ENCODE data around the gene CACFD1.

Gene CACFD1

DNA sequence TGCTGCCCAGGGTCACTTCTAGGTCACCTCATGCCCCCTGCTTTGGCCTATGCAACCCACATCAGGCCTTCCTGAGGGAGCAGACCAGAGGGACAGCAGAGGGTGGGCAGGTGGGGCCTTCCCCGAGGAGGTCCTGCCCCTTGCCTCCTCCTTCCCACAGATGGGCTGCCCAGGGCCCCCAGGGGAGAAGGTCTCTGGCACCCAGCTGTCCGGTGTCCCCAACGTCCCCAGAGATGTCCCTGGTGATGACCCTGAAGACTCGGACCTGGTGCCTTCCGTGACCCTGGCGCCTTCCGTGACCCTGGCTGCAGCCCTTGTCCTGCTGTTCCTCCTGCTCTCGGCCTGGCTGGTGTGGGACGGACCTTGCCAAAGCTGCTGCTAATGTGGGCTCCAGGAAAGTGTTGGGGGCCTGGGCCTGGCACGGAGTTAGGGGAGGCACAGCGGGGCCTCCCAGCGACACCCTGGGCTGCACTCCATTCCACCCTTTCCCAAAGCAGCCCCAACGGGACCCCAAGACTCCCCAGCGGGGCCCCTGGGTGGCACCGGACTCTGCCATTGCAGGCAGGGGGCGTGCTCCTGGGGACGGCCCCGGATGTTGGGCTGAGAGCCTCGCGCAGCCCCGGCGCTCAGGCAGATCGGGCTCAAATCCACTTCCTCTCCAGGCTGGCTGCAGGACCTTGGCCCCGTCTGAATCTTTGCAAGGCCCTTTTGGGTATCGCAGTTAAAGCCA is 25.9 kb downstream of the CACFD1 start:
- no peak for DNase-seq

DNA sequence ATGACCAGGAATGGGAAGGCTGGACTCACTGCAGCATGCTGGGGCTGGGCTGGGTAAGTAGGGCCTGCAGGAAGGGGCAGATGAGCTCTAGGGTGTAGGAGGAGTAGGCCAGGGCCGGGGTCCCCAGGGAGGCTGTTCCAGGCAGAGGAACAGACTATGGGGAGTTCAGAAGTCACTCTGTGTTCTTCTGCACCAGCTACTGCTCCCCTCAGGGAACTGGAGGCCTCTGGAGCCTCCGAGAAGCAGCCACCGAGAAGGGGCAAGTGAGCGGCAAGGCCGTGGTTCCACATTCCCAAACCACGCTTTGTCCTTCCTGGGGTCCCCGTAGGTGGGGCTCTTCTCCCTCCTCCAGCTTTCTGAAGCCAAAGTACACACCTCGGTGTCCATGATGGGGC is 27.6 kb downstream of the CACFD1 start:
- no peak for DNase-seq

DNA sequence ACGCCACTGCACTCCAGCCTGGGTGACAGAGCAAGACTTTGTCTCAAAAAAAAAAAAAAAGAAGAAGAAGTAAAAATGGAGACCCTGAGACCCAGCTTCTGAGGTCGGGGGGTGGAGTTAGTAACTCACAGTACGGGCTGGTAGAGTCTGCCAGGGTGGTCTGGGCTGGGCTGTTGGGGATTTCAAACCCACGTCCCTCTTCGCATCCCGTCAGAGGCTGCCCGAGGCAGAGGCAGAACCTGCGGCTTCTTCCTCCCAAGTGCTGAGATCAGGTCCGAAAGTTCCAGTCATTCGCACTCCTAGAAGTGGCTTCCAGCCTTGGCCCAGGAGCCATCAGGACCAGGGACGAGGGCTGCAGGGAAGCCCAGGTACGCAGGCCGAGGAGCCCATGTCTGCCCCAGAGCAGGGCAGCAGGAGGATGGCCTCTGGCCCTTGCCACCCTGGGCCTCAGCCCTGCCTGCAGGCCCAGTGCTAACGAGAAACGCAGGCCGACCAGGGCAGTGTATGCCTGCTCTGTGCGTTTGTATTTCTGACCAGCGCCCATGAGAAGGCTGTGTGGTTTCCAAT is 29.0 kb downstream of the CACFD1 start:
- no peak for DNase-seq

DNA sequence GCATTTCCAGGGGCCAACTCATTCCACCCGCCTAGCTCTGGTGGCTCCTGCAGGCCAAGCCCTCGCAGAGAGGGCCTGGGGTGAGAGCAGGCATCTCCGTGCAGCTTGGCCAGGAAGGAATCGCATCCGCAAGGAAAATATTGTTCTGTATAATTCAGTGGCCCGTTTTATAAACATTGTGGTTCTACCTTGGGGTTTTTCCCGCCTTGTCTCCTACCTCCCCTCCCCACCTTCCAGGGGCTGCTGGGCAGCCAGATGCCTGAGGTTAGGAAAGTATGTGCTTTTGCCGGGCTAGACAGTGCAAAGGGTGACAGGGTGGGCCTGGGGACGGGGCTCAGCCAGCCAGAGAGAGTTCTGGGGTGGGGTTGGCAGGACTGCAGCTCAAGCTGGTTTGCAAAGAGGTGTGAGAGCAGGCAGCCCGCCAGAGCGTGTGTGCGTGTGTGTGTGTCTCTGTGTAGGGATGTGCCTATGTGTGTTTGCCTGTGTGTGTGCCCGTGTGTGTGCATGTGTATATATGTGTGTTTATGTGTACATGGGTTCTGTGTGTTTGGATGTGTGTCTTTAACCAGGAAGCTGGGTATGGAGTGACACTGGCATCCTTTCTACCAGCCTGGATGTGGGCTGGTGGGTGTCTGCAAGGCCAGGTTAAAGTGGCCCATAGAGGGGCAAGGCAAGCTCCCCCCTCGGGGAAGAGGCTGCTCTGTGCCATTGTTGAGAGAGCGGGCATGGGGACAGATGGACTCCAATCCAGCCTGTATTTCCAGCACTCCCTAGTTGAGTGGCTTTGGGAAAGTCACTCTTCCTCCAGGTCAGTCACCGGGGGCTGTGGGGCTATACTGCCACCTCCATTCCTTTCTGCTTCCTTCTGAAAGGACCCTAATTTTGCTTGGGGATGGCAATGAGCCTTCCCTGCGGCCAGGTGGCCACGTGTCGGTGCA is 29.7 kb downstream of the CACFD1 start:
- DNase-seq: no peak

DNA sequence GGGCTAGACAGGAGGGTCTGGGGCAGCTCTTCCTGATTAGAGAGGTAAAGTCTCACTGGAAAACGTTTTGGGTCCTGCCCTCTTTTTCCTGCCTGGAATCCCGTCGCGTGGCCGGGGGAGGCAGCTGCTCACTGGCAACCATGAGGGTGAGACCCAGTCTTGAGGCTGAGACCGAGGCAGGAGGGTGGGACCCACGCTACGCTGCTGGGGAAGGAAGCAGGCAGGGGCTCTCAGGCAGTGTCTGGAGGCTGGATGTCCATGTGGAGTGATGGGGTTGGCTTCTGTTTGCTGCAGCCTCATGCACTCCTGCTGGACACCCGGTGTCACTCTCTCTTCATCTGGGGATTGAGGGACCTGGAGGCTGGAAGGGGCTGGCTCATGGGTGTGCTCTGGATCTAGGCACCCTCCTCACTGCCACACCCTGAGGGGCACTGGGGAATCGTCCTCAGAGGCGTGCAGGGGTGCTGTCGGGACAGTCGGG is 30.5 kb downstream of the CACFD1 start:
- no peak for DNase-seq

DNA sequence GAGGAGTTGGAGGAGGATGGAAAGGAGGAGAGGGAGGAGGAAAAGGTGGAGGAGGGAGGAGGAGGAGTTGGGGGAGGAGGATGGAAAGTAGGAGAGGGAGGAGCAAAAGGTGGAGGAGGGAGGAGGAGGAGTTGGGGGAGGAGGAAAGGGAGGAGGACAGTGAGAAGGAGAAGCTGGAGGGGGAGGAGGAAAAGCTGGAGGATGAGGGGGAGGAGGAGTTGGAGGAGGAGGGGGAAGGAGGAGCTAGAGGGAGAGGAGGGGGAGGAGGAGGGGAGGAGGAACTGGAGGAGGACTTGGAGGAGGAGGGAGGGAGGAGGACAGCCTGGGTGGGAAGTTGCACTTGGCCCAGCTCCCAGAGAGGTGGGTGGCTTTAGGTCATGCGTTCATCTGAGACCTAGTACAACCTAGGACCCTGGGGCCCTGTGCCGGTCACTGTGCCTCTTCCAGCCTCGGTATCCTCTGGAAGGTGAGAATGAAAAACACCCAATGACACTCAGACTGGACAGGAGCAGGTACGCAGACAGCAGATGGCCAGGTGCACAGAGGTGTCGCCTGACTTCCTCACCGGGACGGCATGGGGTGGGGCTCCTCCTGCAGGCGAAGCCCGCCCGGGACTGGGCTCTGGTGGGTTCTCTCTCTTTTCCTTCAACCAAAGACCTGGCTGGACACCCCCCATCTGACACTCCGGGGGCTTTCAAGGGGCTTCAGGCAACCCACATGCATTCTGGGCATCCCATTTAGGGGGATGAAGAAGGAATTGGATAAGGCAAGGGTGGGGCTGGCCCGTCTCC is 31.3 kb downstream of the CACFD1 start:
- DNase-seq: no peak

DNA sequence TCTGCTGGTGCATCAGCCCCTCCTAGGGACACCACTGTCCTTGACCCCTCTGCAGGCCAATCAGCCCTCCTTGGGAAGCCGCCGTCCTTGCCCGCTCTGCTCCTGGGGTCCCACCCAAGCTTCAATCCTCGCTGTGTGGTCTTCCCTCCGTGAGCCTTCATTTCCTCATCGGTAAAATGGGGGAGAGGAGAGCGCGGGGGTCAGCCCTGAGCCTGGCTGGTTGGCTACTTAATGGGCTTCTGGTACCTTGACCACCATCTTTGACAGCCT is 31.8 kb downstream of the CACFD1 start:
- no peak for DNase-seq

- peak; percentile 75 for DNase-seq
These were observed 32.6 kb downstream of the CACFD1 start for GRCh38 chr9:133492061-133493021.

DNA sequence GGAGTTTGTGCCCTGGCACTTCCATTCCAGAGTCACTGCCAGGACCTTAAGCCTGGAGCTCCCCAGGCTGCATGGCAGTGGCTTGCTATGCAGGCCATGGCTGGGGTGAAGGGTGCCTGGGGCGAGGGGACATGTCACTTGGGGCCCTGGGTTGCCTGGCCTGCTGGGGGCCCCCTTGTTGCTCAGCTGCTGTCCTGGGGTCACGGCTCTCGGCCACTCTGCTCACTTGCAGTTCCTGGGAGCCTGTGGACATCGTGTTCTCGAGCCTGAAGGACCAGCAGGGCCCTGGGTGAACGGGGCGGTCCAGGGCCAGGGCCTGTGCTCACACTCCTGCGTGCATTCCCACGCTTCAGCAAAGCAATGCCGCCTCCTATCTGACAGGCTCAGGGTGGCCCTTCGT is 33.6 kb downstream of the CACFD1 start:
- no peak for DNase-seq

DNA sequence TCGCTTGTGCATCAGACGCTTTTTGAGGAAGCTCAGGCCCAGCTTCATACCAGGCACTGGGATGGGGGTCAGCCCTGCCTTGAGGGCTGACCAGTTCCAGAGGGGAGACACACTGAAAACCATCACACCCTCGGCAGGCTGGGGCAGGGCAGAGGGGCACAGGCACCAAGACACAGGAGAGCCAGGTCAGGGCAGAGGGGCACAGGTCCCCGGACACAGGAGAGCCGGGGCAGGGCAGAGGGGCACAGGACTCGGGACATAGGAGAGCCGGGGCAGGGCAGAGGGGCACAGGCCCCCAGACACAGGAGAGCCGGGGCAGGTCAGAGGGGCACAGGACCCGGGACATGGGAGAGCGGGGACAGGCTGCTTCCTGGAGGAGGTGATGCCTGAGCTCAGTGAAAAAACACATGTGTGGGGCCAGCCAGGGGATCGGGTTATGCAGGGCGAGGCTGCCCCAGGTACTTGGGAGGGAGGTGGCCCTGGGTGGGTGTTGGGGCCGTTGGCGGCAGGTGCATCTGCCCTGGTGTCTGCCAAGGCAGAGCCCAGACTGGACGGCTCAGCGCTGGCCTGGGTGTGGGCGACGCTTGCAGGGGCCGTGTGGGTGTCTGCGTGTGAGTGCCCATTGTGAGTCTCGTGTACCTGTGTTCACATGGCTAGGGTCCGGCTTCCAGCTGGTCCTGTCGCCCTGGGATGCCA is 34.2 kb downstream of the CACFD1 start:
- no peak for DNase-seq

DNA sequence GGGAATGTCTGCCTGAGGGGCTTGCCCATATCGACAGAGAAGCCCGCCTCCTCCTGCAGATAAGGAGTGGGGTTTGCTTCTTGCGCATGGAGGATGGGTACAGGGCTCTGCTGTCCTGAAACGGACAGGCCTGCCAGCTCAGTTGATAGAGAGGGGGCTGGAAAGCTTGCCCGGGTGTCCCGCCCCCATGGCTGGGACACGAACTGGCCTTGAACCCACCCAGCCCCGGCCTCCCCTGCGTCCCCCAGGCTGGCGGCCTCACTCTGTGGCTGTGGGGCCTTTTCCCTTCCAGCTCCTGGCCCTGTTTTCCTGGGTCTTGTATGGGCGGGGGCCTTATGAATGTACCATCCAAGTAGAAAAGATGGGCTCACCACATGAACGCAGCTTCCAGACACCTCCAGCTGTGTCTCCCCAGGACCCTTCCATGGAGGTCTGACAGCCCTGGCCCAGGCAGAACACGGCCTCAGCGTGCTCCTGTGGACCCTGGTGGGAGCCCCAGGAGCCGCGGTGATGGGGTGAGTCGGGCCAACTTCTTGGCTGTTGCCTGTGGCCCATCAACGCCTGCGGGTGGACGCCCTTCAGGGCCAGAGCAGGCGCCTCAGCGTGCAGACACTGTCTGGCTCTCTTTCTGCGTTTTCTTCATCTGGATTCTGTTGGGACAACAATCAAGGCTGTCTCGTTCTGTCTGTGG is 35.0 kb downstream of the CACFD1 start:
- DNase-seq: no peak

GRCh38 chr9:133495327-133496293 is 35.8 kb downstream of the CACFD1 start:
- no peak for DNase-seq

GRCh38 chr9:133496861-133497842 is 37.4 kb downstream of the CACFD1 start:
- no peak for DNase-seq

DNA sequence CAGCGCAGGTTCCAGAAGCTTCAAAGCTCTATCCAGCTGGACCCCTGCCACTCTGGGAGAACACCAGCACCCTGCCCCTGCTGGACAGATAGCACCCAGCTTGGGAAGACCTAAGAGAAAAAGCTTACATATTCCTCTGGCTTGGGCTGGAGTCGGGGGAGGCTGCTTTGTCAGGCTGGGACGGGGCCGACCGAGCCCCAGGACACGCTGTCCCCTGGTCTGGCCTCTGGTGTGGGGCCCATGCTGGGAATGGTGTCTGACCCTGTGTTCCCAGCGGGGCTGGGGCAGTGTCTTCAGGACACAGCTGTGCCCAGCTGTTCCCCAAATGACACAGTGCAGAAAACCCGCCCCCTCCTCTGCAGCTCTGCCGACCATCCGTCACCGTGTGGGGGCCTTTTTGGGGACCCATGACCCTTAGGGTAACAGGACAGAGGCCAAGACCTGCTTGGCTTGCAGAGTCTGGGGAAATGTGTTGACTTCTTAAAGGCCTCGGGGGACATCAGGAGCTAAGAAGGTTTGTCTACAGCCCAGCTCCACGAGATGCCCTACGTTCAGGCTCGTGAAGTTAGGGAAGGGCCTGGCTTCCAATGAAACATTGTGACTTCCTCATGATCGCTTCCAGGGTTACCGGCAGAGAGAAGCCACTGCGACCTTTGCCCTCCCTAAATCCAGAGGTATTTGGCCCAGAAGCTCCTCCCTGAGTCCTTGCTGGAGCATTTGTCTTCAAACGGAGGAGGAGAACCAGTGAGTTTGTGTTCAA is 39.5 kb downstream of the CACFD1 start:
- DNase-seq: no peak

DNA sequence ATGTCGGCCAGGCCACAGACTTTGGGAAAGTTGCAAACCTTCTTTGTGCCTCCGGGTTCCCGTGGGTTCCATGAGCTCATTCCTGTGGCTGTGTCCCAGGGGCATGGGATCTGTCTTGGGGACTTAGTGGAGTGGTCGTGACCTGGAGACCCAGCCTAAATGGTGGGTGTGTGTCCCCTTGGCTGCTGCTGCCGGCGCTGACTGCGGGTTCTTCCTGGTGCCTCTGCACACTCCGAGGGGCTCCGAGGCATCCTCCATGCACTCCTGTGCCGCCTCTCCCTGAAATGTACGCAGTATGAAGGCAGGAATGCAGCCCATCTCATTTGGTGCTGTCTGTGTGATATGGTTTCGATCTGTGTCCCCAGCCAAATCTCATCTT is 40.1 kb downstream of the CACFD1 start:
- no peak for DNase-seq

GRCh38 chr9:133502112-133502511 is 42.3 kb downstream of the CACFD1 start:
- DNase-seq: no peak

- no peak for DNase-seq
These were observed 45.5 kb downstream of the CACFD1 start for GRCh38 chr9:133505186-133505830.
